IPS-NIHi11 (cell line): Measurements from ENCODE around the gene FGL2.
"Not testable (repeated sequence)": the region's sequence is repeated elsewhere in the genome, so short reads cannot be mapped to it uniquely, and the experiment has no call there.

Experiments used
- DNase-seq: peaks from one replicate; pipeline ENCODE4 v3.0.0; 2012; ENCODE audit warnings: mixed read lengths, low spot score

The FGL2 gene

DNA sequence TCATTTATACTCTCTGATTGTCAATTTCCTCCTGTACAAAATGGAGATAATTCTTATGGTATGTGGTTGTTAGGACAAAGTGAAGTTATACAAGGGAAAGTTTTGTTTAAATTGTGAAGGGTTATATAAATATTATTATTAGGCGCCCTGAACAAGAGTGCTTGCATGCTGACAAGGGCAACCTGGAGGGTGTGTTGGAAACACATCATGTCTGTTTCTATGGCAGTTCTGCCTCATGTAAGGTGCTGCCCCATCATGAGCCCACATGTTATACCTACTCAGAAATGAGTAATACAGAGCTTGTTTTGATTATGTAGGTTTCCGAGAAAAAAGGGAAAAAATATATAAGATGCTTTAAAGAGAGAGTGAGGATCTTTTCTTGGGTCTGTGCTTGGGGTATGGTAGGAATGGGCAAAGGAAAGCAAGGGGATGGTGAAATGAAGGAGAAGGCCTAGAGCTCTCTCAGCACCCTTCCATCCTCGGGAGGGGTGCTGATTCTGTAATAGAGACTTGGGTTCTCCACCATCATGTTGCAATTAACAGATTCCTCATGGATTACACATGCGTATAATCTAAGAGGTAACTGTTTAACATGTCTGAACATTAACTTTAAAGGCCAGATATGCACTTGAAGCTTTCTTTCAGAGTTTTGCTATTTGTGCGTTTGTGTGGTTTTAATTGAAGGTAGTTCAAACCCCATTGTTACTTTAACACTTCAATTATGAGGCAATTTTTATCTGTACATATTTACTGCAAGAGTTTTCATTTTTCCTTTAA is 43.8 kb downstream of the FGL2 start:
- not testable (repeated sequence) for DNase-seq

DNA sequence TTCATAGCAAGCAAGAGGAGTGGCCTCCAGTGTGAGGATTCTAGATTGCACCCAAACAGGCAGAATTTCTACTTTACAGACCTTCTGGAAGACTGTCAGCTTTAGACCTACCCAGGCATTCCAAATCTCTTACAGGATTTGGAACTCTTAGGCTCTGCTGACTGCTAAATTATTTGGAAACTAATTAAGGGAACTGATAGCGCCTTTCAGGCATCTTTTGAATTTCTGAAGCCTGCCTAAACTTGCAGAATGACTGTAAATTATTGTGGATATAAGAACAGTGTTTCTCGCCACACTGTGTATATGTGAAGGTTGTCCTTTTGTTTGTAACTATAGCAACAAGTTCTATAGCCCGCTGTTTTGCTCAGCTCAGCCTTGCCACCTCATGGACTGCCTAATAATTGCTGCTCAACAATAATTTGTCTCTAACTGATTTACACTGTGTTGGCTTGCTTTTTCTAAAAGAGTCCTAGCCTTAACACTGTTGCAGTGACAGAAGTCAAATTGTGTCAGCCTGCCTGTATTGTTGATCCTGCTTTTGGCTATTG is 44.6 kb downstream of the FGL2 start:
- not testable (repeated sequence) for DNase-seq

DNA sequence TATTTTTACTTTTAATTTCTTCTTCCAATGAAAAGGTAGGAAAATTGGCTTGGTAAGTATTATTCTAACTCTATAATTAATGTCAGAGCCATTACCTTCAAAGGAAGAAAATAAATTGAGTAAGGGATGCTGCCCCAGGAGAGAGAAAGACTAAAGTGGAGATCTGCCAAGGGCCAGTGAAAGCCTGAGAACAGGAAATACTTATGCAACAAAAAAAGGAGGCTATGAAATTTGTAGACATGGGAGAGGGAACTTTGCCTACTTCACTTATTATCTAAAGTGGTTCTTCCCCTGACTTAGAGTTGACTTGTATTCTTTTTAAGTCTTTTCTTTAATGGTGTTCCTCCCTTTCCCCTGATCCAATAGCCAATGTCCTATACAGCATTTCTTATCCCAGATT is 47.4 kb downstream of the FGL2 start:
- not testable (repeated sequence) for DNase-seq
